H1 (cell line): ENCODE data around the gene ANAPC2. TPM values are rescaled to one million over a fixed set of nuclear protein-coding genes. Genes with fewer than 3 reads are reported as not detected.

Experiments
- ASH2L ChIP-seq: fragments of 200-600, 300-600 bp; sonication (generic); IDR thresholded peaks from one replicate; pipeline ENCODE4 v1.7.1; 2017; ENCODE audit warnings: low read length
- ATF2 ChIP-seq: IDR thresholded peaks from 2 replicates; pipeline ENCODE4 v1.6.1; 2012; ENCODE audit warnings: low read length, inconsistent platforms
- BACH1 ChIP-seq: IDR thresholded peaks from 2 replicates; pipeline ENCODE4 v1.6.1; 2012; ENCODE audit warnings: low read length, improper control_type of control experiment
- CHD1 ChIP-seq: IDR thresholded peaks from 2 replicates; pipeline ENCODE4 v1.6.1; 2012; ENCODE audit warnings: low read depth, low read length, improper control_type of control experiment
- CHD2 ChIP-seq: IDR thresholded peaks from 2 replicates; pipeline ENCODE4 v1.6.1; 2012; ENCODE audit warnings: low read length, improper control_type of control experiment
- EGR1 ChIP-seq: IDR thresholded peaks from 2 replicates; pipeline ENCODE4 v1.6.1; 2011; ENCODE audit warnings: low read depth, low read length, borderline replicate concordance
- EZH2 ChIP-seq: fragments of 200-600 bp; sonication (generic); IDR thresholded peaks from 2 replicates; pipeline ENCODE4 v1.7.1; 2012; ENCODE audit warnings: low read depth, mild to moderate bottlenecking, moderate library complexity, low read length, inconsistent platforms; ENCODE audit not compliant: severe bottlenecking
- HDAC2 ChIP-seq, 2 experiments: fragments of 300-600 bp in 1 of 2; sonication (generic) in 1 of 2; IDR thresholded peaks; 2 replicates each; pipeline ENCODE4 v1.6.1; 2011 to 2012; ENCODE audit warnings: low read depth in 2 of 2, low read length in 2 of 2, mild to moderate bottlenecking in 2 of 2, moderate library complexity in 2 of 2, borderline replicate concordance in 1 of 2, inconsistent platforms in 1 of 2
- KDM1A ChIP-seq: fragments of 200-600, 300-600 bp; sonication (generic); IDR thresholded peaks from 2 replicates; pipeline ENCODE4 v1.7.1; 2016; ENCODE audit warnings: mild to moderate bottlenecking, low read length, borderline replicate concordance
- KDM4A ChIP-seq: IDR thresholded peaks from one replicate; pipeline ENCODE4 v1.7.1; 2012; ENCODE audit warnings: low read depth, mild to moderate bottlenecking, moderate library complexity, low read length, inconsistent platforms; ENCODE audit not compliant: severe bottlenecking
- KDM5A ChIP-seq: fragments of 200-600 bp; IDR thresholded peaks from 2 replicates; pipeline ENCODE4 v1.7.1; 2012; ENCODE audit warnings: mild to moderate bottlenecking, low read length, inconsistent platforms, mixed read lengths
- NRF1 ChIP-seq: IDR thresholded peaks from 2 replicates; pipeline ENCODE4 v1.6.1; 2011; ENCODE audit warnings: mild to moderate bottlenecking, low read depth, low read length, improper control_type of control experiment
- PHF8 ChIP-seq: fragments of 200-600 bp; sonication (generic); conservative IDR thresholded peaks from 2 replicates; pipeline ENCODE4 v1.7.1; 2012; ENCODE audit warnings: low read depth, mild to moderate bottlenecking, inconsistent platforms, low read length, moderate library complexity
- RAD21 ChIP-seq, 2 experiments: IDR thresholded peaks in 1 of 2; conservative IDR thresholded peaks in 1 of 2; 2 replicates each; pipeline ENCODE4 v1.6.1; 2011; ENCODE audit warnings: low read depth in 2 of 2, low read length in 2 of 2, improper control_type of control experiment in 1 of 2, inconsistent platforms in 1 of 2, mild to moderate bottlenecking in 1 of 2, moderate library complexity in 1 of 2
- SIN3A ChIP-seq, 2 experiments: IDR thresholded peaks in 1 of 2; conservative IDR thresholded peaks in 1 of 2; 2 replicates each; pipeline ENCODE4 v1.6.1; 2011 to 2012; ENCODE audit warnings: low read length in 2 of 2, improper control_type of control experiment in 1 of 2, low read depth in 1 of 2, mild to moderate bottlenecking in 1 of 2
- SP1 ChIP-seq: IDR thresholded peaks from 2 replicates; pipeline ENCODE4 v1.6.1; 2011; ENCODE audit warnings: low read depth, low read length
- SP2 ChIP-seq: IDR thresholded peaks from 2 replicates; pipeline ENCODE4 v1.6.1; 2012; ENCODE audit warnings: mild to moderate bottlenecking, low read length, inconsistent platforms
- SRF ChIP-seq: IDR thresholded peaks from 2 replicates; pipeline ENCODE4 v1.6.1; 2011; ENCODE audit warnings: mild to moderate bottlenecking, low read depth, low read length, moderate library complexity
- TAF1 ChIP-seq: IDR thresholded peaks from 2 replicates; pipeline ENCODE4 v1.6.1; 2011; ENCODE audit warnings: mild to moderate bottlenecking, low read depth, low read length
- TCF12 ChIP-seq: IDR thresholded peaks from 2 replicates; pipeline ENCODE4 v1.6.1; 2011; ENCODE audit warnings: low read depth, mild to moderate bottlenecking, low read length
- YY1 ChIP-seq: IDR thresholded peaks from 2 replicates; pipeline ENCODE4 v1.6.1; 2011; ENCODE audit warnings: low read depth, mild to moderate bottlenecking, low read length
- polyA plus RNA-seq, 7 experiments: library from polyadenylated mRNA; depleted of rRNA in 3 of 7; stranded (reverse) in 5 of 7; unstranded in 2 of 7; fragments of >200 nt in 5 of 7; fragments of 200-250 nt in 2 of 7; gene quantifications; 1 replicate in 5 of 7; 2 replicates in 1 of 7; 4 replicates in 1 of 7; pipeline versions ENCODE4 v1.2.1 to v1.2.3, GENCODE V29; 2011 to 2013; ENCODE audit warnings: missing spikeins in 2 of 7, mixed read lengths in 2 of 7
- total RNA-seq: library from RNA; stranded (reverse); fragmentation: NEBNext Ultra II Directional; extraction: Animal tissue kit (Norgen Biotek cat#: 25700); gene quantifications from 2 replicates; pipeline ENCODE4 v1.2.1, GENCODE V29; 2021

The ANAPC2 gene
- total and polyA plus RNA-seq, 2 of the 8 experiments (the other 6 are each of a cell fraction or from before 2014, with no cell fraction given) = 30.2 to 37.7 TPM

GRCh38 chr9:137223078-137223970 is 35.0 kb upstream of the ANAPC2 start (continued):
- TF ChIP-seq SIN3A (conservative IDR thresholded peaks at IDR 0.05 in 1 of 2, IDR thresholded peaks at IDR 0.05 in 1 of 2; ENCODE audit: low read depth in 1 of 2, low read length in 2 of 2) = peak in 1 of 2 experiments; percentile 62; a peak in 2 of 4 replicates
- TF ChIP-seq BACH1 = peak; percentile 73
- TF ChIP-seq CHD2 = 0 out of 2 replicates have a peak, but pooled peaks have one; percentile 13
- peak; percentile 54; the same call in 1 of the 2 replicates for TF ChIP-seq YY1
- peak; percentile 69 for TF ChIP-seq NRF1
- no peak for TF ChIP-seq SRF
- peak; percentile 71 for TF ChIP-seq KDM4A
- TF ChIP-seq CHD1 = no peak
- TF ChIP-seq KDM1A = no peak
- TF ChIP-seq TCF12 = no peak
- no peak for TF ChIP-seq RAD21 (IDR thresholded peaks at IDR 0.05 in 1 of 2, conservative IDR thresholded peaks at IDR 0.05 in 1 of 2; ENCODE audit: low read depth in 2 of 2, low read length in 2 of 2)
- peak; percentile 44; the same call in 1 of the 2 replicates for TF ChIP-seq PHF8
- peak; percentile 30; the same call in 1 of the 2 replicates for TF ChIP-seq KDM5A
- TF ChIP-seq EGR1 = peak; percentile 50
- TF ChIP-seq ATF2 = 0 out of 2 replicates have a peak, but pooled peaks have one; percentile 31
- TF ChIP-seq EZH2 = peak; percentile 55
- peak; percentile 44 for TF ChIP-seq SP2
- peak in 1 of 2 experiments; percentile 84; a peak in 1 of 4 replicates for TF ChIP-seq HDAC2 (IDR thresholded peaks at IDR 0.05; ENCODE audit: borderline replicate concordance in 1 of 2, low read depth in 2 of 2, low read length in 2 of 2)
- peak; percentile 21 for TF ChIP-seq ASH2L
- TF ChIP-seq TAF1 = peak; percentile 55
- TF ChIP-seq SP1 = peak; percentile 93
